Tibial nerve (tissue), 4 donors: ENCODE results near the gene CAMSAP1. TPM values are rescaled to one million over a fixed set of nuclear protein-coding genes. Genes with fewer than 3 reads are reported as not detected.

ENCODE experiments used
- DNase-seq, 2 donors: peaks; one replicate each; pipeline ENCODE4 v3.0.0-alpha.2; 2019; ENCODE audit warnings: low spot score in 2 of 2
- H3K27ac ChIP-seq, 4 donors: fragments of 200-600 bp; sonication (generic) in 3 of 4; one replicate each; pipeline ENCODE4 v1.5.1; 2017 to 2019; ENCODE audit warnings: mild to moderate bottlenecking in 1 of 4
- H3K27me3 ChIP-seq, 2 donors: fragments of 200-600 bp; sonication (generic) in 1 of 2; one replicate each; pipeline versions ENCODE4 v1.5.1 to v1.6.0; 2017 to 2019
- H3K36me3 ChIP-seq, 3 donors: fragments of 200-600 bp; sonication (generic); one replicate each; pipeline ENCODE4 v1.5.1; 2018 to 2019
- H3K4me1 ChIP-seq, 4 donors: fragments of 200-600 bp; sonication (generic) in 3 of 4; one replicate each; pipeline ENCODE4 v1.5.1; 2017 to 2019
- H3K4me3 ChIP-seq, 4 donors: fragments of 200-600 bp; sonication (generic) in 3 of 4; one replicate each; pipeline ENCODE4 v1.5.1; 2017 to 2019; ENCODE audit warnings: mild to moderate bottlenecking in 1 of 4, moderate library complexity in 1 of 4
- H3K9me3 ChIP-seq, 4 donors: fragments of 200-600 bp; sonication (generic) in 3 of 4; one replicate each; pipeline ENCODE4 v1.5.1; 2017 to 2019
- CTCF ChIP-seq, 5 experiments: fragments of 200-600 bp in 3 of 5; fragments of 450-650 bp in 2 of 5; sonication (generic) in 3 of 5; IDR thresholded peaks; one replicate each; pipeline ENCODE4 v1.5.1; 2016 to 2019; ENCODE audit warnings: antibody characterized with exemption in 5 of 5, mild to moderate bottlenecking in 3 of 5, moderate library complexity in 2 of 5
- EP300 ChIP-seq, 2 donors: sonication (generic); formaldehyde crosslinking; IDR thresholded peaks; one replicate each; pipeline ENCODE4 v1.6.1; 2017; ENCODE audit warnings: antibody characterized with exemption in 2 of 2, mild to moderate bottlenecking in 1 of 2
- POLR2A ChIP-seq, 2 donors: fragments of 450-650 bp; IDR thresholded peaks; one replicate each; pipeline ENCODE4 v1.6.1; 2017; ENCODE audit warnings: antibody characterized with exemption in 2 of 2, mild to moderate bottlenecking in 2 of 2, moderate library complexity in 2 of 2
- WGBS, 2 donors: methylation state at CpG; one replicate each; pipeline ENCODE4 v1.1.5; 2018; 5-methylcytosine and 5-hydroxymethylcytosine counted together
- total RNA-seq, 4 donors: library from RNA; depleted of rRNA; stranded (reverse); fragments of >200 nt; gene quantifications; one replicate each; pipeline ENCODE4 v1.1.0, GENCODE V29; 2016

CAMSAP1 gene
- total RNA-seq, 4 donors from 2014 or later, result 27.6 to 40.8 (median 35.7) TPM

DNA sequence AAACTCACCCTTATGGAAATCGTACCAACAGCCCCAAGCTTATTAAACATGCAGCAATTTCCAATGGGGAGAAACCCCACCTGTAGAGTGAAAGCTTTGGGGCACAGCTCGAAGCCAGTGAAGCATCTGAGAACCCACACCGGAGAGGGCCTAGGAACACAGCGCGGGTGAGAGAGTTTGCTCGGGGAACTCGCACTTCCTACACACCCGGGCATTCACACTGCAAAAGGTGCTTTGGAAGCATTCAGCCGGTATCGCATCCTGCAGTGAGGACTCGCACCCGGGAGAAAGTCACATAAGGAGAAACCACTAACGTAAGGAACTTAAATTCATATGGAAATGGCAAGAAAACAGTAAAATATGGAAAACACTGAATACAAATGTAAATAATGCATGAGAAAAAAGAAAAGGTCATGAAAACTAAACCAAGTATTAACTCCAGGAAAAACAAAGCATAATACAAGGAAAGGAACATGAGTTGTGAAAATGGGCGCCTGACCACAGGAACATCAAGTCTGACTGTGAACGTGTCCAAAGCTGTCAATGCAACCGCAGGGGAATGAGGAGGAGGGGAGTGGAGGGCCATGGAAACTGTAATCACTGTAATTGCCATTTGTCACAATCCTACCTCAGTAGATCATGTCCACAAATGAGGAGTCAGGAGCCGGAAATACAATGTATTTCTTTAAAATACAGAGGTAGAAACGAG lies 28.7 kb downstream of the CAMSAP1 start:
- WGBS, 2 donors, result 79 to 80% methylated on average over 18 of the region's 18 CpGs
- no peak for DNase-seq
- peaks cover 0 to 24% (median 0%) of the 10 kb centered on the region in 3 donors for H3K36me3 ChIP-seq
- H3K4me3 ChIP-seq, result no peak overlapping the region
- H3K27me3 ChIP-seq, result no peaks in the 10 kb centered on the region
- H3K4me1 ChIP-seq, result peaks cover 0 to 16% (median 0%) of the 10 kb centered on the region in 4 donors
- TF ChIP-seq POLR2A (IDR thresholded peaks at IDR 0.05) (no peak), CTCF (IDR thresholded peaks at IDR 0.05) (no peak), EP300 (IDR thresholded peaks at IDR 0.05) (no peak)
- no peaks in the 10 kb centered on the region for H3K9me3 ChIP-seq
- H3K27ac ChIP-seq, result no peak overlapping the region

GRCh38 chr9:135877791-135878527 lies 29.4 kb downstream of the CAMSAP1 start:
- H3K4me1 ChIP-seq, result peaks cover 0 to 16% (median 0%) of the 10 kb centered on the region in 4 donors
- H3K4me3 ChIP-seq, result no peak overlapping the region
- no peaks in the 10 kb centered on the region for H3K9me3 ChIP-seq
- WGBS, 2 donors, result 79 to 86% methylated on average over 11 of the region's 11 CpGs
- H3K27ac ChIP-seq, result no peak overlapping the region
- H3K27me3 ChIP-seq, result no peaks in the 10 kb centered on the region
- TF ChIP-seq POLR2A (IDR thresholded peaks at IDR 0.05), result no peak
- TF ChIP-seq EP300 (IDR thresholded peaks at IDR 0.05), result no peak
- no peak for TF ChIP-seq CTCF (IDR thresholded peaks at IDR 0.05)
- DNase-seq, result no peak
- H3K36me3 ChIP-seq, result peaks cover 0 to 24% (median 0%) of the 10 kb centered on the region in 3 donors

- Histone ChIP-seq H3K27me3 (no peaks in the 10 kb centered on the region), H3K9me3 (no peaks in the 10 kb centered on the region), H3K4me1 (peaks cover 0 to 16% (median 0%) of the 10 kb centered on the region in 4 donors), H3K4me3 (no peak overlapping the region), H3K27ac (no peak overlapping the region), H3K36me3 (peaks cover 0 to 15% (median 0%) of the 10 kb centered on the region in 3 donors)
- 90 to 96% methylated on average over 6 of the region's 6 CpGs for WGBS, 2 donors
- TF ChIP-seq POLR2A (IDR thresholded peaks at IDR 0.05) (no peak), CTCF (IDR thresholded peaks at IDR 0.05) (no peak), EP300 (IDR thresholded peaks at IDR 0.05) (no peak)
- no peak for DNase-seq
These were observed 30.4 kb downstream of the CAMSAP1 start for GRCh38 chr9:135876936-135877335.

DNA sequence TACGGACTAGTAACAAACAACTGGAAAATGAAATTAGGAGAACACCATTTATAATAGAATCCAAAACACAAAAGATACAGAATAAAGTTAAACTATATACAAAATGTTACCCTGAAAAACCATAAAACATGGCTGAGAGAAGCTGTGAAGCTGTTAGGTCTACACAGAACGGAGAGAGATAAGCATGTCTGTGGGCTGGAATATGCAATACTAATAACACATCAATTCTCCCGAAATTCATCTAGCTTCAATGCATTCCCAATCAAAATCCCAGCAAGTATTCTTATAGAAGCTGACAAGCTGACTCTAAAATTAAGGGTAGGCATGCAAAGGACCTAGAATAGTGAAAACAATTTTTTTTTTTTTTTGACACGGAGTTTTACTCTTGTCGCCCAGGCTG lies 32.5 kb downstream of the CAMSAP1 start:
- no peak for DNase-seq
- Histone ChIP-seq H3K36me3 (peaks cover 0 to 5% (median 0%) of the 10 kb centered on the region in 3 donors), H3K4me3 (no peak overlapping the region), H3K27ac (no peak overlapping the region), H3K9me3 (no peaks in the 10 kb centered on the region), H3K27me3 (no peaks in the 10 kb centered on the region), H3K4me1 (peaks cover 0 to 13% (median 0%) of the 10 kb centered on the region in 4 donors)
- 86 to 89% methylated on average over 5 of the region's 5 CpGs for WGBS, 2 donors
- no peak for TF ChIP-seq EP300 (IDR thresholded peaks at IDR 0.05)
- no peak for TF ChIP-seq CTCF (IDR thresholded peaks at IDR 0.05)
- no peak for TF ChIP-seq POLR2A (IDR thresholded peaks at IDR 0.05)

DNA sequence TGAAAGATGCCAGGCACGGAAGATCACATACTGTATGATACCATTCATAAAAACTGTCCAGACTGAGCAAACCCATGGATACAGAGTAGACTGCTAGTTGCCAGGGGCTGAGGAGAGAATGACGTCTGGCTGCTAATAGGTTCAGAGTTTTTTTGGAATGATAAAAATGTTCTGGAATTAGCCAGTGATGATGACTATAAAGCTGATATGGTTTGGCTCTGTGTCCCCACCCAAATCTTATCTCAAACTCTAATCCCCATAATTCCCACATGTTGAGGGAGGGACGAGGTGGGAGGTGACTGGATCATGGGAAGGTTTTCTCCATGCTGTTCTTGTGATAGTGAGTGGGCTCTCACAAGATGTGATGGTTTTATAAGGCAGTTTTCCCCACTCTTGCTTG lies 37.4 kb downstream of the CAMSAP1 start:
- H3K27me3 ChIP-seq, result no peaks in the 10 kb centered on the region
- WGBS, 2 donors, result 95% methylated on average over 3 of the region's 3 CpGs
- no peak overlapping the region for H3K4me3 ChIP-seq
- no peaks in the 10 kb centered on the region for H3K9me3 ChIP-seq
- H3K4me1 ChIP-seq, result peaks cover 0 to 9% (median 0%) of the 10 kb centered on the region in 4 donors
- H3K27ac ChIP-seq, result no peak overlapping the region
- H3K36me3 ChIP-seq, result peaks cover 0 to 15% (median 0%) of the 10 kb centered on the region in 3 donors
- no peak for DNase-seq
- TF ChIP-seq POLR2A (IDR thresholded peaks at IDR 0.05) (no peak), CTCF (IDR thresholded peaks at IDR 0.05) (no peak), EP300 (IDR thresholded peaks at IDR 0.05) (no peak)
